GM12874 (cell line): Measurements from ENCODE around the gene SLC25A13.

Source experiments
- CTCF ChIP-seq: IDR thresholded peaks from 2 replicates; pipeline ENCODE4 v1.5.1; 2011; ENCODE audit warnings: low read depth, mild to moderate bottlenecking, control low read depth, low read length, moderate library complexity; ENCODE audit not compliant: insufficient read depth

SLC25A13 gene

GRCh38 chr7:96074871-96075270 is 247.0 kb downstream of the SLC25A13 start:
- TF ChIP-seq CTCF: no peak
